Measurements from ENCODE around the gene TLR2.

DNA sequence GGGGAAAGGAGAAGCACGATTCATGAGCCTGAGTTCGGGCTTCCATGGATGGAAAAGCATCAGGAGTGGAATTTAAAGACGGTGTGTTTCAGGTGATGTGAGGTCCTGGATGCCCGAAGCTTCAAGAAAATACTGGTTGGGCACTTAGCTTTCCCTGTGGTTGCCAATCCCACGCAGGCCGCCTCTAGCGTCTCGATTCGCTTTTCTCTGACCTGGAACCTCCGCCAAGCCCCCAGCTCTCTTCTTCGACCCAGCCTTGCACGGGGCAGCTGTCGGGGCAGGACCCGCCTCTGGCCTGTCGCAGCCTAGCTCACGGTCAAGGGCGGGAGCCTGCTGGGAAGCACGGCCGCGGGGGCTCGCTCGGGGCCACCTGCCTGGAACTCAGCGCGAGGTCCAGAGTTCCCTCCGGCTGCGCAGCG is 308 bp upstream of the TLR2 start:
- TF ChIP-seq FOS (IDR thresholded peaks at IDR 0.05; ENCODE audit: borderline replicate concordance, insufficient read depth, low read length) (no peak), POLR2A (IDR thresholded peaks at IDR 0.05; ENCODE audit: low read depth, low read length) (no peak), POLR2AphosphoS5 (IDR thresholded peaks at IDR 0.05; ENCODE audit: insufficient read depth, low read depth, low read length) (no peak), EZH2 (IDR thresholded peaks at IDR 0.05; ENCODE audit: borderline replicate concordance, low read depth, low read length, severe bottlenecking) (no peak), JUN (IDR thresholded peaks at IDR 0.05; ENCODE audit: borderline replicate concordance, insufficient read depth, insufficient read length, low read depth) (no peak)
- TF ChIP-seq, protein P1, sequence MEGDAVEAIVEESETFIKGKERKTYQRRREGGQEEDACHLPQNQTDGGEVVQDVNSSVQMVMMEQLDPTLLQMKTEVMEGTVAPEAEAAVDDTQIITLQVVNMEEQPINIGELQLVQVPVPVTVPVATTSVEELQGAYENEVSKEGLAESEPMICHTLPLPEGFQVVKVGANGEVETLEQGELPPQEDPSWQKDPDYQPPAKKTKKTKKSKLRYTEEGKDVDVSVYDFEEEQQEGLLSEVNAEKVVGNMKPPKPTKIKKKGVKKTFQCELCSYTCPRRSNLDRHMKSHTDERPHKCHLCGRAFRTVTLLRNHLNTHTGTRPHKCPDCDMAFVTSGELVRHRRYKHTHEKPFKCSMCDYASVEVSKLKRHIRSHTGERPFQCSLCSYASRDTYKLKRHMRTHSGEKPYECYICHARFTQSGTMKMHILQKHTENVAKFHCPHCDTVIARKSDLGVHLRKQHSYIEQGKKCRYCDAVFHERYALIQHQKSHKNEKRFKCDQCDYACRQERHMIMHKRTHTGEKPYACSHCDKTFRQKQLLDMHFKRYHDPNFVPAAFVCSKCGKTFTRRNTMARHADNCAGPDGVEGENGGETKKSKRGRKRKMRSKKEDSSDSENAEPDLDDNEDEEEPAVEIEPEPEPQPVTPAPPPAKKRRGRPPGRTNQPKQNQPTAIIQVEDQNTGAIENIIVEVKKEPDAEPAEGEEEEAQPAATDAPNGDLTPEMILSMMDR (IDR thresholded peaks at IDR 0.05; ENCODE audit: extremely low read depth in 1 of 2, insufficient read depth in 1 of 2, low read depth in 1 of 2, low read length in 2 of 2): no peak
- TF ChIP-seq, protein P2, sequence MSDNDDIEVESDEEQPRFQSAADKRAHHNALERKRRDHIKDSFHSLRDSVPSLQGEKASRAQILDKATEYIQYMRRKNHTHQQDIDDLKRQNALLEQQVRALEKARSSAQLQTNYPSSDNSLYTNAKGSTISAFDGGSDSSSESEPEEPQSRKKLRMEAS (IDR thresholded peaks at IDR 0.05; ENCODE audit: insufficient read depth, insufficient read length): peak; percentile 57
